PC-9 (cell line): ENCODE data around the gene ACAD11. TPM values are rescaled to one million over a fixed set of nuclear protein-coding genes. Genes with fewer than 3 reads are reported as not detected.

ENCODE experiments used
- BruUV-seq: library from RNA; stranded (reverse); fragments of 400-500 nt; replicated peaks from 2 replicates; lab custom pipeline; 2021; lab: Mats Ljungman, UMichigan
- CTCF ChIA-PET: fragments of 300-600 bp; sonication (Branson Sonifier 250); formaldehyde crosslinking; loops from one replicate; lab custom pipeline; 2022; ENCODE audit warnings: antibody characterized with exemption; lab: Charles Lee
- POLR2A ChIA-PET: fragments of 300-600 bp; sonication (Branson Sonifier 250); formaldehyde crosslinking; loops from one replicate; lab custom pipeline; 2022; ENCODE audit warnings: antibody characterized with exemption; ENCODE audit not compliant: unreplicated experiment; lab: Charles Lee
- DNase-seq, 2 experiments: peaks; one replicate each; pipeline versions ENCODE4 v3.0.0 to v3.0.0-alpha.2; 2015 to 2022; ENCODE audit warnings: mixed read lengths in 1 of 2
- H2AFZ ChIP-seq: fragments of 200-600 bp; sonication (generic); 2 replicates; pipeline ENCODE4 v1.8.1; 2017; ENCODE audit warnings: antibody characterized with exemption
- H3F3A ChIP-seq: fragments of 200-600 bp; sonication (generic); 2 replicates; pipeline ENCODE4 v1.8.1; 2017; ENCODE audit warnings: antibody characterized with exemption, mild to moderate bottlenecking, low read depth; ENCODE audit not compliant: insufficient read depth
- H3K27ac ChIP-seq: fragments of 200-600 bp; sonication (generic); 2 replicates; pipeline ENCODE4 v1.6.1; 2016; ENCODE audit warnings: mixed run types
- H3K27me3 ChIP-seq: fragments of 200-600 bp; sonication (generic); 2 replicates; pipeline ENCODE4 v1.6.1; 2016; ENCODE audit warnings: low read depth, mixed run types; ENCODE audit not compliant: insufficient read depth
- H3K36me3 ChIP-seq: fragments of 200-600 bp; sonication (generic); 2 replicates; pipeline ENCODE4 v1.6.1; 2016; ENCODE audit warnings: low read depth, mixed run types
- H3K4me1 ChIP-seq: fragments of 200-600 bp; sonication (generic); replicated peaks from 2 replicates; pipeline ENCODE4 v1.6.1; 2016; ENCODE audit warnings: mixed run types; ENCODE audit not compliant: insufficient read depth
- H3K4me2 ChIP-seq: fragments of 200-600 bp; sonication (generic); 2 replicates; pipeline ENCODE4 v1.6.1; 2017; ENCODE audit warnings: mixed run types
- H3K4me3 ChIP-seq: fragments of 200-600 bp; sonication (generic); 2 replicates; pipeline ENCODE4 v1.6.1; 2016; ENCODE audit warnings: mixed run types
- H3K79me2 ChIP-seq: fragments of 200-600 bp; sonication (generic); 2 replicates; pipeline ENCODE4 v1.6.1; 2017; ENCODE audit warnings: low read depth, mixed run types
- H3K9me2 ChIP-seq: fragments of 200-600 bp; sonication (generic); 2 replicates; pipeline ENCODE4 v1.8.1; 2017; ENCODE audit warnings: mild to moderate bottlenecking; ENCODE audit not compliant: insufficient read depth
- H3K9me3 ChIP-seq: fragments of 200-600 bp; sonication (generic); 2 replicates; pipeline ENCODE4 v1.8.1; 2016; ENCODE audit warnings: low read depth; ENCODE audit not compliant: insufficient read depth
- H4K20me1 ChIP-seq: fragments of 200-600 bp; sonication (generic); 2 replicates; pipeline ENCODE4 v1.8.1; 2017; ENCODE audit not compliant: insufficient read depth
- CTCF ChIP-seq: fragments of 200-600 bp; sonication (generic); conservative IDR thresholded peaks from 2 replicates; pipeline ENCODE4 v1.6.1; 2017; ENCODE audit warnings: mixed run types, antibody characterized with exemption, mild to moderate bottlenecking, moderate library complexity
- EZH2 ChIP-seq: fragments of 200-600 bp; sonication (generic); IDR thresholded peaks from 2 replicates; pipeline ENCODE4 v1.8.0; 2017; ENCODE audit warnings: antibody characterized with exemption, low read depth
- intact Hi-C: fragments of 100-400 bp; cut with micrococcal nuclease; formaldehyde crosslinking; loops from one replicate; pipeline ENCODE4 v1.10.0; 2022; ENCODE audit not compliant: unreplicated experiment
- total RNA-seq: library from RNA; stranded (reverse); gene quantifications from 2 replicates; pipeline ENCODE4 v1.2.3, GENCODE V29; 2021

The ACAD11 gene
- total RNA-seq, 1 experiment from 2014 or later = 13.2 TPM

- intact Hi-C loops = no loop called here
- no peaks in the 10 kb centered on the region for H4K20me1 ChIP-seq
- H3K9me2 ChIP-seq = no peaks in the 10 kb centered on the region
- no peak for DNase-seq
- no peaks in the 10 kb centered on the region for H3K79me2 ChIP-seq
- H2AFZ ChIP-seq = no peak overlapping the region
- H3F3A ChIP-seq = no peaks in the 10 kb centered on the region
- H3K9me3 ChIP-seq = no peaks in the 10 kb centered on the region
- no peak overlapping the region for H3K27ac ChIP-seq
- H3K36me3 ChIP-seq = no peaks in the 10 kb centered on the region; the same call in none of the 2 replicates
- H3K4me2 ChIP-seq = no peak overlapping the region
- CTCF ChIA-PET = no interaction called here
- no peak overlapping the region for H3K4me3 ChIP-seq
- TF ChIP-seq EZH2 = no peak
- no peak for TF ChIP-seq CTCF
- no peaks in the 10 kb centered on the region for H3K4me1 ChIP-seq
- no peaks in the 10 kb centered on the region for H3K27me3 ChIP-seq
- BruUV-seq = no TSS peak
- POLR2A ChIA-PET = no interaction called here
These were observed 35.4 kb upstream of the ACAD11 start for GRCh38 chr3:132694991-132695390.

- TF ChIP-seq EZH2 = no peak
- no peak for TF ChIP-seq CTCF
- no peaks in the 10 kb centered on the region for H3K9me2 ChIP-seq
- POLR2A ChIA-PET = no interaction called here
- H3K4me1 ChIP-seq = no peaks in the 10 kb centered on the region
- CTCF ChIA-PET = no interaction called here
- H2AFZ ChIP-seq = no peak overlapping the region
- H3K36me3 ChIP-seq = peaks cover 12% of the 10 kb centered on the region; the same call in 1 of the 2 replicates
- no peaks in the 10 kb centered on the region for H3K27me3 ChIP-seq
- no peaks in the 10 kb centered on the region for H3K9me3 ChIP-seq
- H3F3A ChIP-seq = no peaks in the 10 kb centered on the region
- BruUV-seq = no TSS peak
- H4K20me1 ChIP-seq = no peaks in the 10 kb centered on the region
- no peak overlapping the region for H3K4me3 ChIP-seq
- DNase-seq = no peak
- H3K79me2 ChIP-seq = no peaks in the 10 kb centered on the region
- intact Hi-C loops = no loop called here
- no peak overlapping the region for H3K4me2 ChIP-seq
- H3K27ac ChIP-seq = no peak overlapping the region
These were observed 30.4 kb upstream of the ACAD11 start for GRCh38 chr3:132690040-132690439.

- Histone ChIP-seq H3F3A (0 out of 2 replicates have a peak, but pooled peaks cover 4% of the 10 kb centered on the region), H3K79me2 (no peaks in the 10 kb centered on the region), H3K9me2 (no peaks in the 10 kb centered on the region), H3K27me3 (no peaks in the 10 kb centered on the region), H3K27ac (no peak overlapping the region), H3K4me3 (no peak overlapping the region), H3K4me1 (no peaks in the 10 kb centered on the region), H4K20me1 (no peaks in the 10 kb centered on the region), H2AFZ (no peak overlapping the region), H3K36me3 (peaks cover 9% of the 10 kb centered on the region; the same call in 1 of the 2 replicates), H3K9me3 (no peaks in the 10 kb centered on the region), H3K4me2 (no peak overlapping the region)
- ChIA-PET POLR2A (no interaction called here), CTCF (no interaction called here)
- intact Hi-C loops = no loop called here
- no peak for TF ChIP-seq CTCF
- no peak for TF ChIP-seq EZH2
- no TSS peak for BruUV-seq
- no peak for DNase-seq
These were observed 22.6 kb upstream of the ACAD11 start for GRCh38 chr3:132682201-132682600.
